ENCODE data around the gene C1QL1. TPM values are rescaled to one million over a fixed set of nuclear protein-coding genes. Genes with fewer than 3 reads are reported as not detected.

C1QL1 gene
- under 0.01 TPM in 1 of 2 replicates, not detected in the other for total RNA-seq

GRCh38 chr17:44968225-44969143 is at the start of gene C1QL1:
Gene C1QL1 (minus strand): TSS chr17:44968303. CDS start chr17:44968048, 255 bp downstream.
- DNase-seq (ENCODE audit: low read depth in 2 of 2): peak; percentile 70 to 89

GRCh38 chr17:45016823-45017222 is 48.7 kb upstream of the C1QL1 start:
- no peak for DNase-seq (ENCODE audit: low read depth in 2 of 2)

DNA sequence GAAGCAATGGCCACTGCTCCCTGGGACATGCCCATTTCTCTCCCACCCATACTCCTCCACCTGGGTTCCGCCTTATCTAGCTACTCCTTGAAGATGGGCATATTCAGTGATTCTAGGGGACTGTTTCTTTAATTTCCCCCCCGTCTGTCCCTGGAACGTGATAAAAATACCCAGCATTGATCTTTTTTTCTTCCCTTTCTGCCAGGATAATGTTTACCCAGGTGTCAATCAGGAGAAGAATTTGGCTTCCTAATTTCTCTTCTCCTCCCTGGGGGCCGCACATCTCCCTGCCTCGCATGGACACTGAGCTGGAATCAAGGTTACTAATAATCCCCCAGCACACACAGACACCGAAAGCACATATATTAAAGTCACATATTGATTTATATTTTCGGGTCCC is 48.1 kb upstream of the C1QL1 start:
- DNase-seq (ENCODE audit: low read depth in 2 of 2): no peak

DNA sequence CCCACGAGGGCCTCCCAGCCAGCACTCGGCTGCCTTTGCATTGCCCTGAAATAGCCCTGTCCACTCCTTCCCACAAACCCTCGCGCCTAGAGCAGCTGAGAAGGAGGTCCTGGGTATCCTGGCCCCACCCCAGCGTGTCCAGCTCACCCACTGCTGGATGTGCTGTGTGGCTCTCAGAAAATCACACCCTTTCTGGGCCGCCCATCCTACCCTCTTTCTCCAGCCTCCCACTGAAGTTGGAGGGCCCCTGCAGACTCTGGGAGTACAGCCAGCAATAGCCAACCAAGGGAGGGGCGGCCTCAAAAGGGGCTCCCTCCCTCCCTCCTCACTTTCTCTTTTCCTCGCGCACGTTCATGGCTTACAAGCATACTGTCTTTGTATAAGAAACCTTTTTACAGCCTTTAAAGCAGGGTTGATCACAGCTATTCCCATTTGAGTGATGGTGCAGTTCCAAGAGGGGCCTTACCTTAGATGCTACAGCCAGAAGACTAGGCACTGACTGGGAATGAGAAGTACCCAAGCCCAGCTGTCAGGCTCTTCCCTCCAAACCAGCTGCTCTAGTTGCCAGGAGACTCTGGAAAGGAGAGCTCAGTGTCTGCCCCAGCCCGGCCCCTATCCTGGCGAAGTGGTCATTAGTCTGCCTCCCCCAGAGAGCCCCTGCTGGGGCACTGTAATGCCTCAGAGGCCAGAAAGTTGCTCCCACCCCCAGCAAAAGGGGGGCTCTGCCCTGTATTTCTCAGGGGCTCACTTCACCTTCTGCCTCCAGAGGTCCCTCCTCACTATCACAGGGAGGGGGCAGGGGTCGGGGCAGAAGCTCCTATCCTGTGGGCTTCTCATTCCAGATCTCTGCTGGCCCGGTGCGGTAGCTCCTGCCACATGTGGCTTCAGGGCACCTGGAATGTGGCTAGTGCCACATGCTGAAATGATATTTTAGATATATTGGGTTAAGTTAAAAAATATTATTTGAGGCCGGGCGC is 45.2 kb upstream of the C1QL1 start:
- DNase-seq (ENCODE audit: low read depth in 2 of 2): no peak

DNA sequence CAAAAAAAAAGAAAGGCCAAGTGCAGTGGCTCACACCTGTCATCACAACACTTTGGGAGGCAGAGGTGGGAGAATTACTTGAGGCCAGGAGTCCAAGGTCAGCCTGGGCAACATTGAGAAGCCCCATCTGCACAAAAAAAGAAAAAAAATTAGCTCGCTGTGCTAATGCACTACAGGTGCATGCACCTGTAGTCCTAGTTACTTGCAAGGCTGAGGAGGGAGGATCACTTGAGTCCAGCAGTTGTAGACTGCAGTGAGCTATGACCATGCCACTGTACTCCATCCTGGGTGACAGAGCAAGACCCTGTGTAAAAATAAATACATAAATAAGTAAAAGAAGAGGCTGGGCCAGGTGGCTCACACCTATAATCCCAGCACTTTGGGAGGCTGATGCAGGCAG is 43.7 kb upstream of the C1QL1 start:
- no peak for DNase-seq (ENCODE audit: low read depth in 2 of 2)

DNA sequence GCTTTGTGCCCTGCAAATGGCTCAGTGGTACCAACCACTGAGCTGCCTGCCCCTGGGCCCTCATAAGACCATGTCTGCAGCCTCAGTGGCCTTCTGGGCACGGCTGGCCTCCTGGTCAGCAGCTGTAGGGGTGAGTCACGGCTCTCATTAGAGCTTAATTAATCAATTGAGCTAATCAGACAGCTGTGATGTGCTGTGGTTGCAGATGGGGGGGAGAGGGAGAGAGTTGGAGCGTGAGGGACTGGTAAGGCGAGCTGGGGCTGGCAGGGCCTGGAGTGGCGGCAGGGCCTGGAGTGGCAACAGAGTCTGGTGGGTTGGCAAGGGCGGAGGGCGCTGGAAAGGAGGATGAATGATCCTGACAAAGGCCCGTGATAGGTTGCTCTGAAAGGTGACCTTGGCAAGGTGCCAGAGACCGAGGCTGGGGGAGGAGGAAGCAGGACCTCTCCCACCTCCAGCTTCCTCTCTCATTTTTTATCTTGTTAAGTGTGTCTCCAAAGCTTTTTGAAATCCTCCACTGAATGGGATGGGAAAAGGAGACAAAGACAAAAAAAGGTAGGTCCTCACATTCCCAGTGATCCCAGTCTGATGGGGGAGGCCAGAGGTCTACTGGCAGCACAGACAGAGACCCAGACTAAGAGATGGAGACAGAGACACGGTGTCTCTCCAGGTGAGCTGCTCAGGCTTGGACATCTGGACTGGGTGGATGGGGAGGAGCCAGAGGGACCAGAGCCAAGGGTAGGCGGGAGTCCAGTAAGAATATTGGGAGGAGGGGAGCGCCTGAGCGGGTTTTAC is 41.8 kb upstream of the C1QL1 start:
- no peak for DNase-seq (ENCODE audit: low read depth in 2 of 2)

- DNase-seq (ENCODE audit: low read depth in 2 of 2): no peak
Observed at GRCh38 chr17:45008216-45008615, 40.1 kb upstream of the C1QL1 start.

DNA sequence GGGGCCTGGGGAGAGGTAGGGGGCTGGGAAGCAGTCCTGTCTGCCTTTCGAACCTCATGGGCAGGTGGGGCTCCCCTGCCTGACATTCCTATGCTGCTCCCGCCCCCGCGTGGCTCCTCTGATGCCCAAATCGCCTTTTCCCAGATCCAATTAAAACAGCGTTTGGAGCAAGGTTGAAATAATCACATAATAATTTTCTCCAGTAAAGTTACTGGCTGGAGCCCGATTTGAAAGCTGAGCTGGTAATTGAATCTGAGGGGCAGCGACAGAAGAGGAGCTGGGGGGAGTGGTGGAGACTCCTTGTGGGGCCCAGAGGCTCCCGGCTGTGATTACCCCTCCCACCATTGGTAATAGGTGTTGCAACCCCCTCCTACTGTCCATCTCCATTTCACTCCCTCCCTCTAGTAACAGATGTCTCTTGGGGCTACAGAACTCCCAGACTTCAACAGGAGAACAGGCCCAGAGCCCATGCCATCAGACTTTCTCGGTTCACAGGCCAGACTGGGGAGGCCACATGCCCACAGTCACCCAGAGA is 38.9 kb upstream of the C1QL1 start:
- DNase-seq (ENCODE audit: low read depth in 2 of 2): peak in 1 of 2 donors; percentile 31

GRCh38 chr17:45005700-45006099 is 37.6 kb upstream of the C1QL1 start:
- no peak for DNase-seq (ENCODE audit: low read depth in 2 of 2)

DNA sequence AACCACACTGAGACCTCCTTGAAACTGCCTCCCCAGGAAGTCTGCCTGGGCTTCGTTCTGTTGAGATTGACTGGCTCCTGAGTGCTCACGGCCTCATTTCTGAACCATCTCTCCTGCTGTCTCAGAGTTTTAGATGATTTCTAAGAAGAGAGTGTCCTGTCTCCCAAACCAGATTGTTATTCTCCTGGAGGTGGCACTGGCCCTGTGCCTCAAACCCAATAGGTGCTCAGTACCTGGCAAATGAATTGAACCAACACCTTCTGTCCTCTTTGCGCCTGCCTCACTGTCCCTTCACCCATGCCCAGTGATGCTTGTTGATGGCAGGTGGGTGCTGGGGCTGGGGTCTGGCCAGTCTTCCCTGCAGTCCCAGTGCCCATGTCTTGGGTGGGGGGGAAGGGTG is 36.3 kb upstream of the C1QL1 start:
- no peak for DNase-seq (ENCODE audit: low read depth in 2 of 2)

DNA sequence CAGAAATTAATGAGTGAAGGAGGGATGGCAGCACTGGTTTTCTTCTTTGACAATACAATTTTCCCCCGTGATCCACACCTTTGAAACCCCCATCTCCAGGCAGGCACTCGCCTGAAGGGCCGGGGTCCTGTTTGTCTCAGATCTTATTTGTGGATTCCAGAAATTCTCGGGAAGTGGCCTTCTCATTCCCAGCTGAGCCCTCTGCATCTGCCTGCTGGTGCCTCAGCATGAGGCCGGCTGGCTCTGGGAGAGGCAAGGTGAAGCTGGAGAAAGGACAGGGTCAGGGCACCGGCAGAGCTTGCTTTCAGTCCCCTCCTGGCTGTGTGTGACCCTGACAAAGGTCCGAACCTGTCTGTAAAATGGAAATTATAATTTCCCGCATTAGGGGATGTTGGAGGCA is 35.8 kb upstream of the C1QL1 start:
- no peak for DNase-seq (ENCODE audit: low read depth in 2 of 2)

DNA sequence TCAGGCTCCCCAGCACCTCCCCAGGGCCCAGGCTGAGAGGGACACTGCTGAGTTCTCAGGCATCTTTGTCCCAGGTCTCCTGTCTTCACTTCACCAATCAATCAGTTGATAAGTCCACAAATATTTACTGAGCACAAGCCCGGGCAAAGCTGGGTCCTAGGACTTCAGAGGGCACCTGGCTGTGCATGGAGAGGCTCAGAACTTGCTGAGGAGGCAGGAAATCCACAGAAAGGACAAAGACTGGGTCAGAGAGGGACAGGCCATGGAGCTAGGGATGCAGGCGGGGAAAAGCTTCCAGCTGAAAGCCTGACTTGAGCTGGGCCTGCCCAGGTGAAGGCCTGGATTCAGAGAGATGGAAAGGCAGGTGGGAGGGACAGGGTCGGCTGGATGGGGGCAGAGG is 33.2 kb upstream of the C1QL1 start:
- DNase-seq (ENCODE audit: low read depth in 2 of 2): no peak

DNA sequence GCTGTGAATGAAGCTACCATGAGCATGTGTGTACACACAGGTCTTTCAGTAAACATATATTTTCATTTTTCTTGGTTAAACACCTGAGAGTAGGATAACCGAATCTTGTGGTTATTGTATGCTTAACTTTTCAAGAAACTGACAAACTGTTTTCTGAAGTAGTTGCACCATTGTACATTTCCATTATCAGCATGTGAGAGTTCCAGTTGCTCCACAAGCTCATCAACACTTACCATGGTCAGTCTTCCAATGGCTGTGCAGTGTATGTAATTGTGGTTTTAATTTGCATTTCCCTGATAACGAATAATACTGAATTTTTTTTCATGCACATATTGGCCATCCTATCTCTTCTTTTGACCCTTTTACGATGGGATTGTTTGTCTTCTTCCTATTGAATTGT is 31.3 kb upstream of the C1QL1 start:
- DNase-seq (ENCODE audit: low read depth in 2 of 2): no peak

- no peak for DNase-seq (ENCODE audit: low read depth in 2 of 2)
Observed at GRCh38 chr17:44998646-44999045, 30.5 kb upstream of the C1QL1 start.

DNA sequence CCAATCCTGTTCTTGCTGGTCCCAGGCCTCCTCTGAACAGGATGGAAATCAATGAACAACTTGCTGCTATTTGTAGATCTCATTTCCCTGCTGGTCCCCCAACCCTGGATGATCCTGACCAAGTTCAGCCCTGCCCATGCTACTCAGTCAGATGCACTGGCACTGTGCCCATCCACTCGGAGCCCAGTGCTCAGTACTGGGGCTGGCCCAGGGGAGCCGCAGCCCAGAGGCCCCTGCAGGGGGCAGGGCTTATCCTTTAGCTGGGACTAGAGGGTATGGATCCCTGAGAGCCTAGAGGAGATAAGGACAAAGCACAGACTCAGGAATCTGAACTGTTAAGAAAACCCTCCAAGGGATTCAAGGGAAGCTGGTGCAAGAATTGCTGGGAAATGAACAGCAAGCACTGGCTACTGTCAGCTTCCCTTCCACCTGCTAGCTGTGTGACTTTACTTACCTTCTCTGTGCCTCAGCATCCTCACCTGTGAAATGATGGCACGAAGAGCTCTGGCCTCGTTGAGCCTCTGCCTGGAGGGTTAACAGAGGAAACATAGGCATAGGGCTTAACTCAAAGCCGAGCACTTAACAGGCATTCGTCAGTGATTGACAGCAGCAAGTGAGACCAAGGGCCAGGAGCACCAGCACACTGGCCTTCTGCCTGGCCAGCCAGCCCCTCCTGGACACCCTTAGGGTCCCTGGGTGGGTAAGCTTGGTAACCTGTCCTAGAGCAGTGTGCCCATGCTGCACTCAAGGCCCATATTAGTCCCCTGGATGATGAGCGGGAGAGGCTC is 29.8 kb upstream of the C1QL1 start:
- DNase-seq (ENCODE audit: low read depth in 2 of 2): peak in 1 of 2 donors; percentile 43

DNA sequence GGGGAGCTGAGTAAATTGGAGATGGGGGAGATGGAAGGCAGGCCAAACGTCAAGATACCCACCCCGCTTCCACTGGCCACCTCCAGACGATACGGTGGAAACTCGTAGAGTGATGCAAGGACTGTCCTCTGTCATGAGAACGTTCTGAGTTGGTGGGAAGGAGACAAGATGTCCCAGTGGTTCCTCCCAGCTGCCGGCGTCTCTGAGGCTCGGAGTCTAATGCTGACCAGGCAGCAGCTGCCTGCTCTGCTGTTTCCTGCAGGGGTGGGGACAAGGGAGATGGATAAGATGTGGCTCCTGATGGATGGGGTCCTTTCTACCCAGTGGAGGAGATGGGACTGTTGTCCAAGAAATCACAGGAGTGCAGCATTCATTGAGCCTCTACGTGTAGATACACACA is 28.2 kb upstream of the C1QL1 start:
- no peak for DNase-seq (ENCODE audit: low read depth in 2 of 2)

DNA sequence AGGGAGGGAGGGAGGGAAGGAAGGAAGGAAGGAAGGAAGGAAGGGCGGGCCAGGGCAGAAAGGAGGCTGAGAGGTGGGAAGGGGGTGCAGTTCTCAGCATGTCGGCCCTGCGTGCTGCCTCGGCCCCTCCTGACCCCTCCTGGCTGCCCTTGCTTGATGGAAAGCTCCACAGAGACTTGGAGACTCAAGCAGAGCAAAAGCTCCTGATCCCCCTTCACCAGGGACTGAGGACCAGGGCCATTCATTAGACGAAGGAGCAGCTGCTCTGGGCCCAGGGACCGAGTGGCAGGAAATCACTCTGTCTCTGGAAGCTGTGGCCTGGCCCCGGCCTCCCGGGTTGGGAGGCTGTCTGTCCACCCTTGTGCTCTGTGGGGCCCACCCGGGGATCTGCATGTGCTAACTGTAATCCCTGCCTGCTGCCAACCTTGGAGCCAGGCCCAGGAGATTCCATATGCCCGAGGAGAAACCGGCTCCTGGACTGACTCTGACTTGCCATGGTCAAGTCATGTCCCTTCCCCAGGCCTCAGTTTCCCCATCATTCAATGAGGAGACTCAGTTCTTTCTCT is 27.4 kb upstream of the C1QL1 start:
- DNase-seq (ENCODE audit: low read depth in 2 of 2): no peak

DNA sequence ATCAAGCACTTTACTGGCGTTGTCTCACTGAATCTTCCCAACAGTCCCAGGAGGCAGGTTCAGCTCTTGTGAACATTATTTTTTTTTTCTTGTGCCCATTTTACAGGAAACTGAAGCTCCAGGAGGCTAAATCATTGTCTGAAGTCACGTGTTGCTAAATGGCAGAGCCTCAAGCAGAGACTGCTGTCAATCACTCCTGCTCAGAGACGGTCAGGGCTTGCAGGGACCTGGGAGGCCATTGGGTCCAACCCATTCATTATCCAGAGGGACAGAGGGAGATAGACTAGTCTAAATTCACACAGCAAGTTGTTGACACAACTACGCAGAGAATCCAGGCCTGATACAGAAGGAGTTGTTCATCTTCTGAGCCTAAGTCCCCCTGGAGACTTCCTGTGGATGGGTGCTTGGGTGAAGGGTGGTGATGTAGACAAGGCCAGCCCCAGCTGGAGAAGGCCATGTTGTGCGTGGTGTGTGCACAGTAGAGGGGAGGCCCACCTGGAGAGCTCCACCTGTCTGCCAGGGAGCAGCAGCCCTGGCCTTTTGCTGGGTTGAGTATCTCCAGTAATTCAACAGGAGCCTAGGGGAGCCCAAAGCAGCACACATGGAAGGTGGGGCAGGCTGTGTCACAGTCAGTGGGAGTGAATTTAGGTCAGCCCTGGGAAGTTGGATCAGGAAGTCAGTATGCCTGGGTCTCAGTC is 24.3 kb upstream of the C1QL1 start:
- DNase-seq (ENCODE audit: low read depth in 2 of 2): no peak

GRCh38 chr17:44990994-44991393 is 22.9 kb upstream of the C1QL1 start:
- DNase-seq (ENCODE audit: low read depth in 2 of 2): peak; percentile 14 to 27

Data from lung microvascular endothelial cell (primary cell).